ENCODE data around the gene CTIF. TPM values are rescaled to one million over a fixed set of nuclear protein-coding genes. Genes with fewer than 3 reads are reported as not detected.

Gene CTIF
- total RNA-seq, 1 experiment from 2014 or later = 5.8 TPM

GRCh38 chr18:48571639-48572384 is 33.0 kb downstream of the CTIF start:
- no peaks in the 10 kb centered on the region for H3K36me3 ChIP-seq (ENCODE audit: low read depth, low read length)
- no peaks in the 10 kb centered on the region for H3K4me1 ChIP-seq (ENCODE audit: insufficient read depth, low read length)
- ATAC-seq (no peak), DNase-seq (no peak)
- no peak overlapping the region for H3K4me3 ChIP-seq (ENCODE audit: low read length)
- intact Hi-C loops (cut with micrococcal nuclease) = no loop called here
- ChIA-PET POLR2A (ENCODE audit: unreplicated experiment) (no interaction called here), CTCF (no interaction called here)
- no TSS peak for BruUV-seq (replicated peaks)
- no peak overlapping the region for H3K27ac ChIP-seq (ENCODE audit: low read length)
- TF ChIP-seq CTCF (conservative IDR thresholded peaks at IDR 0.05; ENCODE audit: low read depth, low read length) (no peak), EZH2 (IDR thresholded peaks at IDR 0.05; ENCODE audit: low read length, unreplicated experiment) (no peak)
- no peaks in the 10 kb centered on the region for H3K27me3 ChIP-seq (ENCODE audit: low read length)
- no peak overlapping the region for H3K9ac ChIP-seq (ENCODE audit: low read length)
- H3K79me2 ChIP-seq (ENCODE audit: low read length) = no peaks in the 10 kb centered on the region
- H3K9me3 ChIP-seq (ENCODE audit: low read length) = no peaks in the 10 kb centered on the region
- H3K4me2 ChIP-seq (ENCODE audit: low read length) = no peak overlapping the region
- H2AFZ ChIP-seq (ENCODE audit: low read length) = no peak overlapping the region
- no peaks in the 10 kb centered on the region for H4K20me1 ChIP-seq (ENCODE audit: low read length)
- H3K9me2 ChIP-seq (replicated peaks; ENCODE audit: low read length) = no peaks in the 10 kb centered on the region
- H3F3A ChIP-seq (ENCODE audit: low read length, unreplicated experiment) = no peaks in the 10 kb centered on the region

DNA sequence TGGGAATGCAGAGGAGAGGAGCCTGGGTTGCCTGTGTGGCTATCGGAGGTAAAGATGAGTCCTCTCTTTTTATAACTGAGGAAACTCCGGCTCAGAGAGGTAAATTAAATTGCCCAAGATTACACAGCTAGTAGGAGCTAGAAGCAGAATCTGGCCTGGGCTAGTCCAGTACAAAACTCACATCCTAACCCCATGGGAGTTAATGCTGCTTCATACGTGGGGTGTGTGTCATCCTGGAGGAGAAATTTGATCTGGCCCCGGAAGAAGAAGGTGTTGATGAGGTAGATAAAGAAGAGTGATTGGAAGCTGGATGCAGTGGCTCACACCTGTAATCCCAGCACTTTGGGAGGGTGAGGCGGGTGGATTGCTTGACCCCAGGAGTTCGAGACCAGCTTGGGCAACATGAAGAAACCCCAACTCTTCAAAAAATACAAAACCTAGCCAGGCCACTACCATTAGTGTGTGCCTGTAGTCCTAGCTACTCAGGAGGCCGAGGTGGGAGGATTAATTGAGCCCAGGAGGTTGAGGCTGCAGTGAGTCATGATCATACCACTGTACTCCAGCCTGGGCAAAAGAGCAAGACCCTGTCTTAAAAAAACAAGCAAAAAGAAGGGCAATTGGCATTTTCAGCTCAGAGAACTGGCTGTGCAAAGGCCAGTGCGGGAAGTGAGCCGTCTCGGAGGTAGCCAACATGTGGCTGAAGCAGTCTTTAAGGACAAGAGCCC is 33.7 kb downstream of the CTIF start:
- H3K79me2 ChIP-seq (ENCODE audit: low read length) = no peaks in the 10 kb centered on the region
- no peaks in the 10 kb centered on the region for H3K9me2 ChIP-seq (replicated peaks; ENCODE audit: low read length)
- no peaks in the 10 kb centered on the region for H3K4me1 ChIP-seq (ENCODE audit: insufficient read depth, low read length)
- H3F3A ChIP-seq (ENCODE audit: low read length, unreplicated experiment) = no peaks in the 10 kb centered on the region
- no peak overlapping the region for H3K4me2 ChIP-seq (ENCODE audit: low read length)
- no TSS peak for BruUV-seq (replicated peaks)
- H3K27ac ChIP-seq (ENCODE audit: low read length) = no peak overlapping the region
- H3K9me3 ChIP-seq (ENCODE audit: low read length) = no peaks in the 10 kb centered on the region
- ATAC-seq = no peak
- intact Hi-C loops (cut with micrococcal nuclease) = no loop called here
- H3K27me3 ChIP-seq (ENCODE audit: low read length) = no peaks in the 10 kb centered on the region
- ChIA-PET POLR2A (ENCODE audit: unreplicated experiment) (no interaction called here), CTCF (no interaction called here)
- no peak overlapping the region for H3K4me3 ChIP-seq (ENCODE audit: low read length)
- no peaks in the 10 kb centered on the region for H4K20me1 ChIP-seq (ENCODE audit: low read length)
- DNase-seq = no peak
- no peak overlapping the region for H3K9ac ChIP-seq (ENCODE audit: low read length)
- no peak overlapping the region for H2AFZ ChIP-seq (ENCODE audit: low read length)
- H3K36me3 ChIP-seq (ENCODE audit: low read depth, low read length) = no peaks in the 10 kb centered on the region
- TF ChIP-seq EZH2phosphoT487 (IDR thresholded peaks at IDR 0.05; ENCODE audit: borderline replicate concordance, low read length) (no peak), CTCF (conservative IDR thresholded peaks at IDR 0.05; ENCODE audit: low read depth, low read length) (no peak), EZH2 (IDR thresholded peaks at IDR 0.05; ENCODE audit: low read length, unreplicated experiment) (no peak)
